ENCODE measurements around the gene ACTRT3.

Gene ACTRT3

GRCh38 chr3:169774186-169774585, 4.8 kb upstream of the ACTRT3 start:
- TF ChIP-seq SPI1 (IDR thresholded peaks at IDR 0.05; ENCODE audit: borderline replicate concordance, low read depth), result no peak
- no peak for TF ChIP-seq CTCF (IDR thresholded peaks at IDR 0.05; ENCODE audit: insufficient read depth, low read length)
- TF ChIP-seq REST (IDR thresholded peaks at IDR 0.05; ENCODE audit: insufficient replicate concordance, low read depth), result no peak
- TF ChIP-seq GABPA (IDR thresholded peaks at IDR 0.05; ENCODE audit: low read depth), result no peak
- TF ChIP-seq POLR2AphosphoS5 (IDR thresholded peaks at IDR 0.05; ENCODE audit: low read depth), result no peak
- peak overlapping the region; percentile 59 for H3K4me3 ChIP-seq (replicated peaks; ENCODE audit: insufficient read depth, low read length)
- DNase-seq (ENCODE audit: low read depth in 1 of 2, low spot score in 1 of 2), result no peak
- no peak overlapping the region for H3K27ac ChIP-seq (replicated peaks)
- no peaks in the 10 kb centered on the region for H3K27me3 ChIP-seq (ENCODE audit: insufficient read depth, poor library complexity, severe bottlenecking)

- H3K4me3 ChIP-seq (replicated peaks; ENCODE audit: insufficient read depth, low read length), result peak within 1 kb of the TSS; percentile 59
- TF ChIP-seq POLR2AphosphoS5 (IDR thresholded peaks at IDR 0.05; ENCODE audit: low read depth), result peak; percentile 95
- TF ChIP-seq GABPA (IDR thresholded peaks at IDR 0.05; ENCODE audit: low read depth), result peak; percentile 68
- peak; percentile 36 for TF ChIP-seq REST (IDR thresholded peaks at IDR 0.05; ENCODE audit: insufficient replicate concordance, low read depth)
- peak; percentile 58; the same call in 1 of the 2 replicates for TF ChIP-seq SPI1 (IDR thresholded peaks at IDR 0.05; ENCODE audit: borderline replicate concordance, low read depth)
- TF ChIP-seq CTCF (IDR thresholded peaks at IDR 0.05; ENCODE audit: insufficient read depth, low read length), result no peak
- peak; percentile 69 to 93 for DNase-seq (ENCODE audit: low read depth in 1 of 2, low spot score in 1 of 2)
- H3K27ac ChIP-seq (replicated peaks), result peak within 1 kb of the TSS; percentile 91
- H3K27me3 ChIP-seq (ENCODE audit: insufficient read depth, poor library complexity, severe bottlenecking), result no peaks in the 10 kb centered on the region
Measured at GRCh38 chr3:169772897-169773816, 3.8 kb upstream of the ACTRT3 start, which contains the start of gene MYNN. MYNN (plus strand) TSS chr3:169773396; CDS start chr3:169774296, 900 bp downstream.

- no peaks in the 10 kb centered on the region for H3K27me3 ChIP-seq (ENCODE audit: insufficient read depth, poor library complexity, severe bottlenecking)
- peak overlapping the region; percentile 59 for H3K4me3 ChIP-seq (replicated peaks; ENCODE audit: insufficient read depth, low read length)
- H3K27ac ChIP-seq (replicated peaks), result peak overlapping the region; percentile 91
- peak; percentile 47 to 71 for DNase-seq (ENCODE audit: low read depth in 1 of 2, low spot score in 1 of 2)
- no peak for TF ChIP-seq CTCF (IDR thresholded peaks at IDR 0.05; ENCODE audit: insufficient read depth, low read length)
- TF ChIP-seq GABPA (IDR thresholded peaks at IDR 0.05; ENCODE audit: low read depth), result no peak
- no peak for TF ChIP-seq SPI1 (IDR thresholded peaks at IDR 0.05; ENCODE audit: borderline replicate concordance, low read depth)
- no peak for TF ChIP-seq POLR2AphosphoS5 (IDR thresholded peaks at IDR 0.05; ENCODE audit: low read depth)
- TF ChIP-seq REST (IDR thresholded peaks at IDR 0.05; ENCODE audit: insufficient replicate concordance, low read depth), result no peak
Measured at GRCh38 chr3:169772305-169772896, 3.0 kb upstream of the ACTRT3 start.

Data from HL-60 (cell line).